ENCODE measurements around the gene FDX1.
A peak's percentile ranks its signal among the peaks of the same experiment; 100 is the strongest.

The FDX1 gene

DNA sequence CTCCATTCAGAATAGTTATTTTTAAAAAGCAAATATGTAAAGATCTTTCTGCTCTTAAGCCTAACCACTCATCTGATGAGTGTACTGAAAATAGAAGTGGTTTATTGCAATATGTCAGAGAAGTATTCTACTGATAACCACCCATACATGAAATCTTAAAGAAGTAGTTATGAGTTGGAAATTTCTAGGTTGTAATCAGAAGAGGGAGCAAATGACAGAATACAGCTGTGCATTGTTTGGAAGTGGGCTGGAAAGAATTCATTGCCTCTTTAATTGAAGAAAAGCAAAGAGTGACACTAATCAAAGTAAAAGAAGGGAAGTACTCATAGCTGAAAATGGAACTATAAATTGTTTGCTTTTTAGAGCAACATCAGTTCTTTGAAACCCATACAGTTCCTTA is 39.4 kb downstream of the FDX1 start:
- no peak for DNase-seq

GRCh38 chr11:110470716-110471115 is 41.0 kb downstream of the FDX1 start:
- no peak for DNase-seq

GRCh38 chr11:110471371-110471770 is 41.6 kb downstream of the FDX1 start:
- no peak for DNase-seq

- DNase-seq = no peak
Observed at GRCh38 chr11:110472858-110473257, 43.1 kb downstream of the FDX1 start.

GRCh38 chr11:110473706-110474105 is 44.0 kb downstream of the FDX1 start:
- no peak for DNase-seq

DNA sequence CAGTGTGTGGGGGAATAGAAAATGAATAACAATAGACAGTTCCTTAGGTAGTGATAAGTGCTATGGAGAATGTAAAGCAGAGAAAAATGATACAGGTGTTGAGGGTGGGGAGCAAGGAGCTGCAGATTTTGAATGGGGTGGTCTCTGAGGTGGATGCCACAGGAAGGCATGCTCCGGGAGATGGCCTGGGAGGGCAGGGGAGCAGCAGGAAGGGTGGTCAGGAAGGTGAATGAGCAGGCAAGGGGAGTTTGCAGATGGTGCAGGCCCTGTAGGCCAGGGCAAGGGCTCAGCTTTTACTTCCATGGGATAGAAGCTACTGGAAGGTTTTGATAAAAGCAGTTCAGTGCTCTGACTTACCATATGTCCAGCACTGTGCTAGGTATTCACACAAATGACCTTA is 44.8 kb downstream of the FDX1 start:
- no peak for DNase-seq

GRCh38 chr11:110475671-110476070 is 45.9 kb downstream of the FDX1 start:
- no peak for DNase-seq

DNA sequence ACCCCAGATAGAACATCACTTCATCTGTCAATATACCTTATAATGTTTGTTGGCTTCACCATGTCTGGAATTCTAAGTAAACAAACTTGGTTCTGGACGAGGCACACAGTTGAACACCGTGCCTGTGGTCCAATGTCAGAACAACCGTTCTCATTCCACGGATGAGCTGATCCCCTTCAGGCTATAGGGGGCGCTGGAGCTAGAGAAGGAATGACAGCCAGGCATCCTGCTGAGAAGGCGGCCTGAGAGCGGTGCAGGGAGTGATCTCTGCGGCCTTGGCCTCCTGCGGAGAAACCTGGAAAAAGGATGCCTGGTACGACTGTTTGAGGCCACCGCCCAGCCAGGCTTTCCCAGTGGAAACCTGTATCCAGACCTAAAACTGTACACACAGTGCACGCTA is 48.7 kb downstream of the FDX1 start:
- no peak for DNase-seq

- peak in 1 of 2 experiments; percentile 61 for DNase-seq
Observed at GRCh38 chr11:110479108-110480101, 49.7 kb downstream of the FDX1 start.

DNA sequence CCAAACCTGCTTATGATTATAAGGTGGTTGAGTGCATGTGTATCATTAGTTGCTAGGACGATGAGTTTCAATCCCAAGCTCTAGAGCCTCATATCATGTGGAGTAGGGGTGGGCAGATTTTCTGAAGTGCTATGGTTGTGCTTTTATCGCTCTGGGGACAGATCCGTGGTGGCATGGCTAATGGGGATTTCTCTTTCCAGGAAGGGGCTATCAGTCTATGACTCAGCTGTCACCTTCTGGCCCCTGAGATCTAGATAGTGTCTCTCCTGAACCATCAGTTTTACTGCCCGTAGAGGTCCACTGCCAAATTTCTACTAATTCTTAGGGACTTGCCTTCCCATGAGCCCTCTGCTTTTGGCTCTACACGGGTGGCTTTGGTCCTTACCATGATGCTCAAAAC is 51.8 kb downstream of the FDX1 start:
- no peak for DNase-seq

DNA sequence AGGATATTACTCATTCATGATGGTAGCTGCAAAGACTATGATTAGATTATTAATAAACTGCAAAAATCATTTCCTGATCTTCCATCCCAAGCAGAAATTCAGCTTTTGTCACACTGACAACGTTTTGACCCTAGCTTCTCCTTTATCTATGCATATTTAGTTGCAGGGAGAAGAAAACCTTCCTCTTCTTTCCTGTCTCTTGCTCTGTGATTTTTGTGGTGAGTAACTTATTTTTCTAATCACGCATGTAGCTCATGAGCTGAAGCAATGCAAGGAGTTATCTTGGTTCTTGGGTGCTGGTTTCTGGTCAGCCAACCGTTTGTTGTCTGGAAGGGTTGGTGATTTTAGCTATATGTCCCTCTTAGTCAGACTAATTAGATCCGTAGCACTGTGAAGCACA is 56.4 kb downstream of the FDX1 start:
- DNase-seq = no peak

- no peak for DNase-seq
Observed at GRCh38 chr11:110488446-110488845, 58.7 kb downstream of the FDX1 start.

GRCh38 chr11:110490886-110491285 is 61.1 kb downstream of the FDX1 start:
- no peak for DNase-seq

- DNase-seq = no peak
Observed at GRCh38 chr11:110491577-110492320, 62.0 kb downstream of the FDX1 start.

DNA sequence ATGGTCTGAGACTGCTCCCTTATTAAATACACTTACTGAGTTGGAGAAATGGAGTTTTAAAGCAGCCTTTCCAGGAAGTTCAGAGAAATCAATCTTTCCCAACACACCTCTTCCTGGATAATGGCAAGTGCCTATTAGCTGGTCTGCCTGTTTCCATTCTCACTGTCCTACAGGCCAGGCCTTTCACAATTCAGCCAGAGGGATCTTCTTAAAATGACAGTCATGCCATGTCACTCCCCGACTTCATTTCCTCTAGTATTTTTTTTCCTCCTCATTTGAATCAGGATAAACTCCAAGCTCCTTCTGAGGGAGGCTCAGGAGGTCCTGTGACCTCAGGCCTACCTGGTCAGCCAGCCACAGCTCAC is 62.6 kb downstream of the FDX1 start:
- DNase-seq = no peak

DNA sequence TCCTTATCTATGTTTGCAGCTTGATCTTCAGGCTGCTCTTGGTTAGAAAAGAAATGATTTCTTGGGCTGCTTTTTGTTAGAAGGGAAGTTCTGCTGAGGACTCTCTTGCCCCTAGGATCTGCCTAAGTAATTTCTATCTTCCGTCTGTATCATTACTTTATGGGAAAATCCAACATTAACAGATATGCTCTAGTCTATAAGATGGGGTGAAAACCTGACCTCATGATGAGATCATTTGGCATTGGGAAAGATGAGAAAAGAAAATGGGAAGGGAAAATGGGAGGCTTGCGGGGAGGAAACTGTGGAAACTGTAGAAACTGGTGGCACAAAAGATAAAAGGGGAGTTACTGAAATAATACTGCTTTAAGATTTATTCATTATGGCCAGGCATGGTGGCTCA is 63.6 kb downstream of the FDX1 start:
- no peak for DNase-seq

DNA sequence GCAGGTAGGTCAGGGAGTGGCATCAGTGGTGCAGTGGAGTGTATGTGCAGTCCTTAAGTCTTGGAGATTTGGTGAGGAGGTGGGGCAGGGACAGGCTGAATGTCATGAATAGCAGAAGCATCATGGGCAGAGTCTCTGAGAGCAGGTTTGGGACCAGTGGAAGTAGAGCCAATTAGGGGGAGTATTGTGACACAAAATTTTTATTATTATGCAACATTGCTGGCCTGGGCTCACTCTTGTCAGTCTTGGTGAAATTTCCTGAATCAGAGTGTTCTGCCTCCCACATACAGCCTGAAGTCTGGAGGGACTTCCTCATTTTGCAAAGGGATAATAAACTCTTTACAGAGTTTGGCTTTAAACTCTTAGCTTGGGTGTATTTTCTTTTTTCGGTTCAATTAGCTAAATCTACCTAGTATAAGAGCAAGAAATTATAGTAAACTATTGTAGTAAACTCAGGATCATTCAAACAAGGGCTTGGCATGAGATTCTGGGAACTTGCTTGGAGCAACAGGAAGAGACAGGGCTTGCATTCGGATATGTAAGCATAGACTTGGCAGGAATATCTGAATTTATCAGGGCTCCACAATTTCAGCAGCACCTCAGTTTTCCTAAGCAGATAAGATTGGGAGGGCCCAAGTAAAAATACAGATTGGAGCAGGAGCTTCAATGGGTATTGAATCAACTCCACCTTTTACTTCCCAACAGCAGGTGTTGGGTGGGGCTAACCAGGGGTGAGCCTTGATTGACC is 67.7 kb downstream of the FDX1 start:
- DNase-seq = no peak

DNA sequence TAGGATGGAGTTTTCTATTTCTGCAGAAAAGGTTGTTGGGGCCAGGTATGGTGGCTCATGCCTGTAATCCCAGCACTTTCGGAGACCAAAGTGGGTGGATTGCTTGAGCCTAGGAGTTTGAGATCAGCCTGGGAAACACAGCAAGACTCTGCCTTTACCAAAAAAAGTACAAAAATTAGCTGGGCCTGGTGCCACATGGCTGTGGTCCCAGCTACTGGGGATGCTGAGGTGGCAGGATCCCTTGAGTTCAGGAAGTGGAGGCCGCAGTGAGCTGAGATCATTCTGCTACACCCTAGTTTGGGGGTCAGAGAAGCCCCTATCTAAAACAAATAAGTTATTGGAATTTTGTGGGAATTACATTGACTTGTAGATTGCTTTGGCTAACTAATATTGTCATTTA is 71.7 kb downstream of the FDX1 start:
- peak in 1 of 2 experiments; percentile 43 for DNase-seq

DNA sequence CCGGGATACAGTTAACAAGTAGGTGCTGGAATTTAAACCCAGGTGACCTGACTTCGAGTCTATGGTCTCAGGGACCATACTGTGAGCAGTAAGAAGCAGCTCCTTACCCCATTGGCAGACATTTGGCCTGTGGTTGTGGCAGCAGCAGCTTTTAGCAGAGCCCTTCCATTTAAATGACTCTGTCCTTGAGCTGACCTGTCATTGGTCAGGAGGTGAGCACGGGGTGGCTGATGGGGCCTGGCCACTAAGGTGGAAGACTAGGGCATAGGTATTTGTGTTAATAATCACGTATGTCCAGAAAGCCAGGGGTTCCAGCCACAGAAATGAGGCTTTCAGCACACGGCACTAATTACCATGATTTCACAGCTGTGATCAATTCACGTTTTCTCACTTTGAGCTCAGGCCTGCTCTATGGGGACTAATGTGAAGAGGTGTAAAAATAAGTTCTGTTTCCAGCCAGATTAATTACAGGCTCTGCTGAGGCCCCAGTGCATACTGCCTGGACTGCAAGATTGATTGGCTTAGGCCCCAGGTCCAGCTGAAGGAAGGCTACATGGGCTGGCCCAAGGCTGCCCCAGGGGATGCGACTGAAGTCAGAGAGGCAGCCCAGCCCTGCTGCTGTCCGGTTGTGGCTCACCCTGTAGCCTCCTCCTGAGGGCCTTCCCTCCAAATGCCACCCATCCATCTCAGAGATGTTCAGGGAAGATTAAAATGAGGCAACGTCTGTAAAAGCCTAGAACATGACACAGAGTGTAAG is 76.0 kb downstream of the FDX1 start:
- DNase-seq = no peak

DNA sequence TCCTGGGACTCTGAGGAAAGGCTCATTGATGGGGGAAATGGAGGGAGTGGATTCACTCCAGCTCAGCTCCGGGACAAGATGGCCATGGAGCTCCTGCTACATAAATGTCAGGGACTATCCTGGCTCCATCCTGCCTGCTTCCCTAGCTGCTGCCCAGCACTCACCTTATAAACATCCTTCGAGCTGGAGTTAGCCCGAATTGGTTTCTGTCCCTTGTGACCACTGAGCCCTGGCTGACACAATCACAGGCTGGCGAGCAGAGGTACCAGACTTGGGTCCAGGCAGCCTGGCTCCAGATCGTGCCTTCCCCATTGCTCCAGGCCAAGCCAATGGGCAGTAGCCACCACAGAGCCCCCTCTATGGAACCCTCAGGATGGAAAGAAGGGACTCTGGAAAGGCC is 77.6 kb downstream of the FDX1 start:
- DNase-seq = no peak

- DNase-seq = no peak
Observed at GRCh38 chr11:110508786-110509185, 79.0 kb downstream of the FDX1 start.

GRCh38 chr11:110509472-110509871 is 79.7 kb downstream of the FDX1 start:
- no peak for DNase-seq

DNA sequence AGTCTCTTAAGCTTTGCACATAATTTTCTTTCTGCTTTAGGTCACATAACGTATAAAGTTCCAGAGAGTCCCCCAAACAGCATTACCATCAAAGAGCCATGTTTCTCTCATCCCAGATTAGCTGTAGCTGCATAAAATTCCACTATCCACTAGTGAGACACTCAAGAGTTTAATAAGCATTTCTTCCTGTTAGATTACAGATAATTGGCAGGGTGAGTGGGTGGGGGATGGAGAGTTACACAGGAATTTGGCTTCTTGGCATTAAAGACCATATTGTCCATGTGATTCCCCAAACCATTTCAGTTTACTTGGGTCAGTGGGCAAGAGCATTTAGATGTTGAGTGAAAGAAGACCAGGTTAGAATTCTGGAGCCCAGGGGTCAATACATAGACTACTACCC is 82.3 kb downstream of the FDX1 start:
- no peak for DNase-seq

Data from NCI-H446 (cell line).